GM12878 (cell line): ENCODE data around the gene CCL20. TPM values are rescaled to one million over a fixed set of nuclear protein-coding genes. Genes with fewer than 3 reads are reported as not detected.

Source experiments
- ATAC-seq: fragments of 200-7000 bp; cut with Tn5 transposase; 3 replicates; pipeline ENCODE4 v1.9.1; 2020; ENCODE audit warnings: mild to moderate bottlenecking, moderate library complexity
- BruUV-seq: library from RNA; stranded (reverse); fragments of 400-500 nt; replicated peaks from 2 replicates; lab custom pipeline; 2021; lab: Mats Ljungman, UMichigan
- CTCF ChIA-PET: fragments of 300-600 bp; sonication (Branson Sonifier 250); formaldehyde crosslinking; extraction: SDS; loops from one replicate; lab custom pipeline; 2021; ENCODE audit warnings: inconsistent platforms; lab: Yijun Ruan, JAX
- POLR2A ChIA-PET: fragments of 350-600 bp; formaldehyde crosslinking; extraction: SDS; loops from one replicate; lab custom pipeline; 2021; ENCODE audit warnings: inconsistent platforms; lab: Charles Lee
- RAD21 ChIA-PET: fragments of 300-600 bp; sonication (Branson Sonifier 250); formaldehyde crosslinking; loops from one replicate; lab custom pipeline; 2023; ENCODE audit warnings: antibody characterized with exemption; ENCODE audit not compliant: unreplicated experiment; lab: Charles Lee
- SMC1A ChIA-PET: fragments of 300-600 bp; sonication (Branson Sonifier 250); formaldehyde crosslinking; loops from one replicate; lab custom pipeline; 2023; ENCODE audit not compliant: unreplicated experiment, uncharacterized antibody; lab: Charles Lee
- DNase-seq: peaks from one replicate; pipeline ENCODE4 v3.0.0-alpha.2; 2011; ENCODE audit warnings: low read depth, low spot score
- FAIRE-seq: peaks from 3 replicates; lab custom pipeline; 2011; peaks lifted over from hg19 to GRCh38; lab: Jason Lieb, UNC
- H2AFZ ChIP-seq: 2 replicates; pipeline ENCODE4 v1.6.0; 2011; ENCODE audit warnings: low read depth, low read length, control low read depth; ENCODE audit not compliant: control insufficient read depth
- H3K27ac ChIP-seq: 2 replicates; pipeline ENCODE4 v1.5.1; 2011; ENCODE audit warnings: control low read depth; ENCODE audit not compliant: control insufficient read depth, insufficient read depth
- H3K27me3 ChIP-seq, 2 experiments: replicated peaks in 1 of 2; 2 replicates each; pipeline versions ENCODE4 v1.6.0 to v1.6.1; 2011; ENCODE audit warnings: low read length in 1 of 2; ENCODE audit not compliant: control insufficient read depth in 2 of 2, insufficient read depth in 2 of 2
- H3K36me3 ChIP-seq, 2 experiments: 2 replicates each; pipeline ENCODE4 v1.5.1; 2011; ENCODE audit warnings: low read length in 1 of 2; ENCODE audit not compliant: control insufficient read depth in 2 of 2, insufficient read depth in 2 of 2
- H3K4me1 ChIP-seq: 2 replicates; pipeline ENCODE4 v1.6.1; 2011; ENCODE audit warnings: mild to moderate bottlenecking, low read length, moderate library complexity, mixed read lengths; ENCODE audit not compliant: control insufficient read depth, insufficient read depth
- H3K4me2 ChIP-seq: 2 replicates; pipeline ENCODE4 v1.6.0; 2011; ENCODE audit warnings: control low read depth; ENCODE audit not compliant: control insufficient read depth, insufficient read depth
- H3K4me3 ChIP-seq: fragments of 200-600 bp; sonication (generic); 2 replicates; pipeline ENCODE4 v1.5.1; 2016
- H3K79me2 ChIP-seq: 2 replicates; pipeline ENCODE4 v1.6.0; 2011; ENCODE audit warnings: low read length; ENCODE audit not compliant: control insufficient read depth, insufficient read depth
- H3K9ac ChIP-seq: 2 replicates; pipeline ENCODE4 v1.8.0; 2011; ENCODE audit warnings: low read length, control low read depth, mixed read lengths; ENCODE audit not compliant: control insufficient read depth, insufficient read depth
- H3K9me3 ChIP-seq: replicated peaks from 3 replicates; pipeline ENCODE4 v1.5.1; 2011; ENCODE audit warnings: mild to moderate bottlenecking, low read length; ENCODE audit not compliant: control insufficient read depth, insufficient read depth
- H4K20me1 ChIP-seq: 2 replicates; pipeline ENCODE4 v1.6.0; 2011; ENCODE audit not compliant: control insufficient read depth, insufficient read depth
- ATF2 ChIP-seq: IDR thresholded peaks from 2 replicates; pipeline ENCODE4 v1.6.1; 2012; ENCODE audit warnings: low read length, inconsistent platforms
- ATF7 ChIP-seq: fragments of 450-650 bp; IDR thresholded peaks from 2 replicates; pipeline ENCODE4 v1.6.1; 2016; ENCODE audit warnings: low read depth, mild to moderate bottlenecking
- CHD1 ChIP-seq: IDR thresholded peaks from 2 replicates; pipeline ENCODE4 v1.6.1; 2012; ENCODE audit warnings: low read depth, low read length, improper control_type of control experiment
- CREM ChIP-seq: IDR thresholded peaks from 2 replicates; pipeline ENCODE4 v1.6.1; 2014; ENCODE audit warnings: antibody characterized with exemption, low read depth
- EED ChIP-seq: sonication (generic); IDR thresholded peaks from 2 replicates; pipeline ENCODE4 v1.6.1; 2016; ENCODE audit warnings: antibody characterized with exemption, low read depth
- FOXK2 ChIP-seq: fragments of 450-650 bp; IDR thresholded peaks from 2 replicates; pipeline ENCODE4 v1.6.1; 2017; ENCODE audit warnings: mild to moderate bottlenecking, moderate library complexity
- IKZF2 ChIP-seq, 2 experiments: fragments of 450-650 bp; IDR thresholded peaks; 2 replicates each; pipeline ENCODE4 v1.6.1; 2017; ENCODE audit warnings: mild to moderate bottlenecking in 2 of 2, moderate library complexity in 2 of 2
- MEF2A ChIP-seq: IDR thresholded peaks from 2 replicates; pipeline ENCODE4 v1.6.1; 2011; ENCODE audit warnings: low read depth, mild to moderate bottlenecking, low read length, moderate library complexity; ENCODE audit not compliant: insufficient read depth
- NBN ChIP-seq: fragments of 450-650 bp; IDR thresholded peaks from 2 replicates; pipeline ENCODE4 v1.6.1; 2016
- NKRF ChIP-seq: fragments of 450-650 bp; conservative IDR thresholded peaks from 2 replicates; pipeline ENCODE4 v1.6.1; 2017; ENCODE audit warnings: mild to moderate bottlenecking, moderate library complexity
- PAX5 ChIP-seq: IDR thresholded peaks from 2 replicates; pipeline ENCODE4 v1.6.1; 2011; ENCODE audit warnings: low read depth, low read length, borderline replicate concordance
- POLR2AphosphoS2 ChIP-seq: IDR thresholded peaks from 2 replicates; pipeline ENCODE4 v1.6.1; 2011; ENCODE audit warnings: low read depth, mild to moderate bottlenecking, low read length, improper control_type of control experiment, moderate library complexity
- SIX5 ChIP-seq: IDR thresholded peaks from 2 replicates; pipeline ENCODE4 v1.6.1; 2011; ENCODE audit warnings: mild to moderate bottlenecking, low read depth, low read length, moderate library complexity; ENCODE audit not compliant: severe bottlenecking
- TBL1XR1 ChIP-seq: IDR thresholded peaks from 2 replicates; pipeline ENCODE4 v1.6.1; 2012; ENCODE audit warnings: low read depth, low read length, improper control_type of control experiment
- TCF7 ChIP-seq: IDR thresholded peaks from 2 replicates; pipeline ENCODE4 v1.6.1; 2014; ENCODE audit warnings: antibody characterized with exemption, borderline replicate concordance
- YY1 ChIP-seq: IDR thresholded peaks from 2 replicates; pipeline ENCODE4 v1.6.1; 2011; ENCODE audit warnings: low read depth, mild to moderate bottlenecking, low read length
- ZBTB33 ChIP-seq: fragments of 450-650 bp; IDR thresholded peaks from 2 replicates; pipeline ENCODE4 v1.6.1; 2017; ENCODE audit warnings: mild to moderate bottlenecking
- ZNF217 ChIP-seq: fragments of 450-650 bp; IDR thresholded peaks from 2 replicates; pipeline ENCODE4 v1.6.1; 2017; ENCODE audit warnings: antibody characterized with exemption, mild to moderate bottlenecking
- ZNF24 ChIP-seq: fragments of 450-650 bp; IDR thresholded peaks from 2 replicates; pipeline ENCODE4 v1.6.1; 2017; ENCODE audit warnings: antibody characterized with exemption, mild to moderate bottlenecking
- WGBS: methylation state at CpG from one replicate; pipeline ENCODE4 v1.1.6; 2016; ENCODE audit warnings: low lambda C conversion rate; ENCODE audit not compliant: insufficient replicate concordance, insufficient coverage; ENCODE audit errors: missing lambda C conversion rate; 5-methylcytosine and 5-hydroxymethylcytosine counted together
- in situ Hi-C: fragments of 300-500 bp; cut with MboI; formaldehyde crosslinking; loops from 9 replicates; pipeline ENCODE4 v1.14.3; 2018; ENCODE audit warnings: mixed read lengths
- intact Hi-C: fragments of 100-400 bp; cut with micrococcal nuclease; formaldehyde crosslinking; loops from one replicate; pipeline ENCODE4 v1.14.2; 2022; ENCODE audit not compliant: unreplicated experiment
- polyA plus RNA-seq, 11 experiments: library from polyadenylated mRNA; depleted of rRNA in 4 of 11; unstranded in 6 of 11; stranded (reverse) in 5 of 11; fragments of >200 nt; fragmentation: Nextera tagmentation in 4 of 11; fragmentation: Illumina TruSeq in 1 of 11; extraction: Ambion mirVana in 4 of 11; extraction: Trizol in 1 of 11; gene quantifications; 1 replicate in 1 of 11; 2 replicates in 10 of 11; pipeline versions ENCODE4 v1.2.1 to v1.2.3, GENCODE V29; 2011 to 2016; ENCODE audit warnings: inconsistent platforms in 2 of 11, missing spikeins in 2 of 11, low read depth in 1 of 11
- total RNA-seq, 4 experiments: library from RNA; depleted of rRNA in 3 of 4; stranded (reverse); fragments of >200 nt in 3 of 4; fragmentation: Illumina TruSeq in 1 of 4; extraction: Trizol in 1 of 4; gene quantifications; 2 replicates each; pipeline versions ENCODE4 v1.2.1 to v1.2.3, GENCODE V29; 2013 to 2021
- TF ChIP-seq, protein P1 (sequence below): IDR thresholded peaks from 2 replicates; pipeline ENCODE4 v1.6.1; 2011; ENCODE audit warnings: borderline replicate concordance, low read depth, mild to moderate bottlenecking, moderate library complexity, low read length; ENCODE audit not compliant: insufficient read depth, poor library complexity, severe bottlenecking

Gene CCL20
- total and polyA plus RNA-seq, 10 of the 15 experiments (the other 5 are each of a cell fraction or from before 2014, with no cell fraction given) = 5.5 to 35.7 (median 15.6) TPM

- Histone ChIP-seq H3K79me2 (no peaks in the 10 kb centered on the region; the same call in 1 of the 2 replicates), H3K9me3 (no peaks in the 10 kb centered on the region; the same call in 2 of the 3 replicates), H3K27me3 (no peaks in the 10 kb centered on the region), H3K36me3 (no peaks in the 10 kb centered on the region), H3K4me2 (no peak overlapping the region), H3K9ac (no peak overlapping the region), H2AFZ (no peak overlapping the region), H4K20me1 (no peaks in the 10 kb centered on the region), H3K4me3 (no peak overlapping the region), H3K4me1 (peaks cover 20% of the 10 kb centered on the region), H3K27ac (no peak overlapping the region)
- ChIA-PET POLR2A (interaction anchor here (6.1 kb wide), 1 partner anchor 19 kb away, joined by 58 read pairs; no protein-coding TSS in a partner anchor), SMC1A (interaction anchor here (0.6 to 8.0 kb wide), 4 partner anchors 22 to 77 kb away, joined by 3 to 120 read pairs (median 56); no protein-coding TSS in a partner anchor), RAD21 (no interaction called here), CTCF (interaction anchor here (0.9 to 1.2 kb wide), 3 partner anchors 32 to 77 kb away, joined by 3 to 4 read pairs (median 3); no protein-coding TSS in a partner anchor)
- WGBS = 0% methylated on average over 1 of the region's 1 CpG
- intact Hi-C loops = loop anchor here (10.0 kb wide), 1 partner anchor 810 kb away; no protein-coding TSS in a partner anchor
- DNase-seq (no peak), FAIRE-seq (no peak), ATAC-seq (no peak)
- in situ Hi-C loops = loop anchor here (25.0 kb wide), 1 partner anchor 948 kb away; the partner anchor contains the start of gene RHBDD1
- BruUV-seq = no TSS peak
- TF ChIP-seq ATF2 (no peak), EED (0 out of 2 replicates have a peak, but pooled peaks have one; percentile 42), CREM (no peak), IKZF2 (IDR thresholded peaks at IDR 0.05) (peak; percentile 43 to 59; a peak in 2 of 4 replicates), TBL1XR1 (no peak), NBN (no peak), ZNF217 (no peak), CHD1 (no peak), ZNF24 (no peak), YY1 (no peak), POLR2AphosphoS2 (no peak), PAX5 (no peak), ATF7 (no peak), ZBTB33 (no peak), MEF2A (no peak), NKRF (no peak), FOXK2 (no peak), TCF7 (0 out of 2 replicates have a peak, but pooled peaks have one; percentile 52), SIX5 (no peak)
- TF ChIP-seq, protein P1, sequence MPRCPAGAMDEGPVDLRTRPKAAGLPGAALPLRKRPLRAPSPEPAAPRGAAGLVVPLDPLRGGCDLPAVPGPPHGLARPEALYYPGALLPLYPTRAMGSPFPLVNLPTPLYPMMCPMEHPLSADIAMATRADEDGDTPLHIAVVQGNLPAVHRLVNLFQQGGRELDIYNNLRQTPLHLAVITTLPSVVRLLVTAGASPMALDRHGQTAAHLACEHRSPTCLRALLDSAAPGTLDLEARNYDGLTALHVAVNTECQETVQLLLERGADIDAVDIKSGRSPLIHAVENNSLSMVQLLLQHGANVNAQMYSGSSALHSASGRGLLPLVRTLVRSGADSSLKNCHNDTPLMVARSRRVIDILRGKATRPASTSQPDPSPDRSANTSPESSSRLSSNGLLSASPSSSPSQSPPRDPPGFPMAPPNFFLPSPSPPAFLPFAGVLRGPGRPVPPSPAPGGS = no peak
Measured at GRCh38 chr2:227785293-227785692, 28.3 kb upstream of the CCL20 start.
